Nephron (organoid): ENCODE measurements around the gene STAU1.
A peak's percentile ranks its signal among the peaks of the same experiment; 100 is the strongest.
"Not testable (repeated sequence)": the region's sequence is repeated elsewhere in the genome, so short reads cannot be mapped to it uniquely, and the experiment has no call there.

ENCODE experiments used
- H3K27ac Mint-ChIP-seq, 3 experiments: 2 replicates each; pipeline ENCODE4 v1.8.0; 2020; ENCODE audit warnings: mixed read lengths in 3 of 3, mild to moderate bottlenecking in 2 of 3, moderate library complexity in 1 of 3
- H3K27me3 Mint-ChIP-seq: 2 replicates; pipeline ENCODE4 v1.8.0; 2021; ENCODE audit warnings: low read depth, mild to moderate bottlenecking, moderate library complexity, mixed read lengths
- H3K36me3 Mint-ChIP-seq: 2 replicates; pipeline ENCODE4 v1.8.0; 2020; ENCODE audit warnings: low read depth, mixed read lengths
- H3K4me1 Mint-ChIP-seq: 2 replicates; pipeline ENCODE4 v1.8.0; 2020; ENCODE audit warnings: mixed read lengths
- H3K4me3 Mint-ChIP-seq, 3 experiments: 2 replicates each; pipeline ENCODE4 v1.8.0; 2020; ENCODE audit warnings: mild to moderate bottlenecking in 3 of 3, mixed read lengths in 3 of 3, moderate library complexity in 2 of 3
- H3K9me3 Mint-ChIP-seq: 2 replicates; pipeline ENCODE4 v1.8.0; 2020; ENCODE audit warnings: mixed read lengths
- CTCF ChIP-seq, 3 experiments: fragments of 200-600 bp; sonication (generic); IDR thresholded peaks; one replicate each; pipeline ENCODE4 v1.5.0; 2021; ENCODE audit warnings: antibody characterized with exemption in 3 of 3; ENCODE audit not compliant: unreplicated experiment in 3 of 3

The STAU1 gene

GRCh38 chr20:49146442-49147225 is 41.5 kb downstream of the STAU1 start:
- no peak for TF ChIP-seq CTCF (IDR thresholded peaks at IDR 0.05; ENCODE audit: unreplicated experiment in 3 of 3)
- peaks cover 27% of the 10 kb centered on the region for H3K4me1 Mint-ChIP-seq
- H3K27me3 Mint-ChIP-seq, result no peaks in the 10 kb centered on the region
- H3K27ac Mint-ChIP-seq, result no peak overlapping the region
- no peak overlapping the region for H3K4me3 Mint-ChIP-seq
- no peaks in the 10 kb centered on the region for H3K9me3 Mint-ChIP-seq
- peaks cover 58% of the 10 kb centered on the region for H3K36me3 Mint-ChIP-seq

DNA sequence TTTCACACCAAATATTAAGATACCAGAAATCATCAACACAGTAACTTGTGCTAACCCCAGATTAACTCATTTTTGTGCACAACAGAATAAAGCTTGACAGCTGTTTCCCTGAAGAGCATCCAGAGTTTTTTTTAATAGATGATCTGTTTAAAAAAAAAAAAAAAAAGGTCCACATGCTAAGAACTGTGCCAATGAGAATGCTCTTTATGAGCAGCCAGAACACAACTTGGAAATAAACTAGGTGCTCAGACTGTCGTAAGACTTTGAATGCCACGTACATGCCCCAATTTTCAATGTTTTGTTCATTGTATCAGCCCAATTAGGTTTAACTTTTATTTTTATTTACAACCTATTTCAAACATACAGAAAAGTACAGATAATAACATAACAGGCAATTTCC is 47.3 kb downstream of the STAU1 start:
- no peaks in the 10 kb centered on the region for H3K4me1 Mint-ChIP-seq

DNA sequence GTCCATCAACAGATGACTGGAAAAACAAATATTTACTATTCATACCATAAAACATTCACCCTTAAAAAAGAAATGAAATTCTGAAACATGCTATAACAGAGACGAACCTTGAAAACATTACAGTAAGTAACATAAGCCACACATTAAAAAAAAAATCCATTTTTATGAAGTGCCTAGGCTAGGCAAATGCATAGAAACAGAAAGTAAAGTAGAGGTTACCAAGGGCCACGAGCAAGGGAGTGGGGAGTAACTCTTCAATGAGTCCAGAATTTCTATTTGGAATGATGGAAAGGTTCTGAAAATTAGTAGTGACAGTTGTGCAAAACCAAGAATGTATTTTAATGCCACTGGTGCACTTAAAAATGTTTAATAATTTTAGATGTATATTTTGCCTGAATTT is 47.7 kb downstream of the STAU1 start:
- H3K27ac Mint-ChIP-seq, result peak overlapping the region in 1 of 3 experiments; percentile 44
- H3K4me3 Mint-ChIP-seq, result no peak overlapping the region
- no peaks in the 10 kb centered on the region for H3K4me1 Mint-ChIP-seq
- H3K27me3 Mint-ChIP-seq, result no peaks in the 10 kb centered on the region
- no peak for TF ChIP-seq CTCF (IDR thresholded peaks at IDR 0.05; ENCODE audit: unreplicated experiment in 3 of 3)
- H3K36me3 Mint-ChIP-seq, result peaks cover 41% of the 10 kb centered on the region
- H3K9me3 Mint-ChIP-seq, result no peaks in the 10 kb centered on the region

More for the DNA sequence above, 47.3 kb downstream of the STAU1 start:
- H3K36me3 Mint-ChIP-seq, result peaks cover 39% of the 10 kb centered on the region
- H3K4me3 Mint-ChIP-seq, result no peak overlapping the region
- H3K27ac Mint-ChIP-seq, result no peak overlapping the region
- H3K27me3 Mint-ChIP-seq, result no peaks in the 10 kb centered on the region
- no peak for TF ChIP-seq CTCF (IDR thresholded peaks at IDR 0.05; ENCODE audit: unreplicated experiment in 3 of 3)
- H3K9me3 Mint-ChIP-seq, result no peaks in the 10 kb centered on the region

- no peaks in the 10 kb centered on the region for H3K9me3 Mint-ChIP-seq
- peaks cover 41% of the 10 kb centered on the region for H3K36me3 Mint-ChIP-seq
- no peaks in the 10 kb centered on the region for H3K27me3 Mint-ChIP-seq
- H3K27ac Mint-ChIP-seq, result no peak overlapping the region
- TF ChIP-seq CTCF (IDR thresholded peaks at IDR 0.05; ENCODE audit: unreplicated experiment in 3 of 3), result no peak
- H3K4me1 Mint-ChIP-seq, result no peaks in the 10 kb centered on the region
- no peak overlapping the region for H3K4me3 Mint-ChIP-seq
These were observed 49.7 kb downstream of the STAU1 start for GRCh38 chr20:49138431-49138830.

- no peak for TF ChIP-seq CTCF (IDR thresholded peaks at IDR 0.05; ENCODE audit: unreplicated experiment in 3 of 3)
- no peaks in the 10 kb centered on the region for H3K9me3 Mint-ChIP-seq
These were observed 51.1 kb downstream of the STAU1 start for GRCh38 chr20:49136817-49137571.

GRCh38 chr20:49134797-49135196 is 53.3 kb downstream of the STAU1 start:
- H3K9me3 Mint-ChIP-seq, H3K27me3 Mint-ChIP-seq, H3K4me3 Mint-ChIP-seq, H3K4me1 Mint-ChIP-seq, H3K27ac Mint-ChIP-seq: not testable (repeated sequence)
- H3K36me3 Mint-ChIP-seq, result peaks cover 50% of the 10 kb centered on the region

More at GRCh38 chr20:49136817-49137571, 51.1 kb downstream of the STAU1 start:
- Mint-ChIP-seq H3K27me3 (no peaks in the 10 kb centered on the region), H3K27ac (no peak overlapping the region), H3K36me3 (peaks cover 39% of the 10 kb centered on the region), H3K4me3 (no peak overlapping the region), H3K4me1 (peaks cover 7% of the 10 kb centered on the region)
